ENCODE results near the gene BRK1.

GRCh38 chr3:10099041-10099440, 16.4 kb upstream of the BRK1 start:
- TF ChIP-seq CTCF (IDR thresholded peaks at IDR 0.05) (no peak), POLR2A (IDR thresholded peaks at IDR 0.05) (no peak)

Measured in breast epithelium (tissue), 3 donors.